ENCODE data around the gene ZBTB43.

GRCh38 chr9:126862104-126862761, 57.4 kb downstream of the ZBTB43 start:
- TF ChIP-seq CTCF (IDR thresholded peaks at IDR 0.05) (no peak), ZFX (IDR thresholded peaks at IDR 0.05; ENCODE audit: borderline replicate concordance) (no peak)
